Activated T-cell treated with anti-CD3 and anti-CD28 coated beads for 24 hours (primary cell): ENCODE results near the gene ARHGAP22.

ENCODE experiments used
- DNase-seq: peaks from one replicate; pipeline ENCODE4 v3.0.0-alpha.2; 2020; ENCODE audit warnings: low read depth

Gene ARHGAP22

DNA sequence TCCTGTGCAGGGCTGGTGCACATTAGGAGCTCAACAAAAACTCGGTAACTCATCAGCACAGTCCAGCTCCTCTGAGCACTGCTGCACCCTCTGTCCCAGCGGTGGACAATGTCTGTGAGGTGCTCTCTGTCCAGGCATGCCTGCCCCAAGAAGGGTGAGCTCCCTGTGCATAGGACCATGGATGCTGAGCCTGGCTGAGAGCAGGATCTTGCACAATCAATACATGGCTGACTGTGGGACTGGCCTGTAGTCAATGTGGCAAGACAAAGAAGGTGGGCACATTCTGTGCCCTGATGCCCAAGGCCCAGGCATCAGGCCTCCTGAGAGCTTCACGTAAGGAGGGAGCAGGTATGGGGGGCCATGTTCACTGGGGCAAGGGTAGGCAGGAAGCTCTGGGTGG, 17.1 kb downstream of the ARHGAP22 start:
- no peak for DNase-seq

- no peak for DNase-seq
Measured at GRCh38 chr10:48587101-48587500, 17.8 kb downstream of the ARHGAP22 start.

DNA sequence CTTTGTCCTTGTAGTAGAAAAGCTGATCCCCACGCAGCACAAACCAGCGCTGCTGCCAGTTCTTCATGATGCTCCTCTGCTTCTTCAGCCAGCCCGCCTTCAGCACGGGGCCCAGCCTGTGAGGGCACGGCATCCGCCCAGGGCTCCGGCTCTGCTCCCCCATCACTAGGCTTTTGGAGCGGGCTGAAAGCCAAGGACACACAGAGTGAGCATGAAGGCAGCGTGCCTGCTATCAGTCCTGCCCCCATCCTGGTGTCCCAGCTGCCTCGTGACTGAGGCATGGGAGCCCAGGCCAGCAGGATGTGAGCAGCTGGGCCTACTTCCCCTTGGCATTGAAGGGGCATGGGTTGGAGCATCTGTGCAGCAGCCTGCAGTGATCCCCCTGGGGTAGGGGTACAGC, 21.9 kb downstream of the ARHGAP22 start:
- no peak for DNase-seq

DNA sequence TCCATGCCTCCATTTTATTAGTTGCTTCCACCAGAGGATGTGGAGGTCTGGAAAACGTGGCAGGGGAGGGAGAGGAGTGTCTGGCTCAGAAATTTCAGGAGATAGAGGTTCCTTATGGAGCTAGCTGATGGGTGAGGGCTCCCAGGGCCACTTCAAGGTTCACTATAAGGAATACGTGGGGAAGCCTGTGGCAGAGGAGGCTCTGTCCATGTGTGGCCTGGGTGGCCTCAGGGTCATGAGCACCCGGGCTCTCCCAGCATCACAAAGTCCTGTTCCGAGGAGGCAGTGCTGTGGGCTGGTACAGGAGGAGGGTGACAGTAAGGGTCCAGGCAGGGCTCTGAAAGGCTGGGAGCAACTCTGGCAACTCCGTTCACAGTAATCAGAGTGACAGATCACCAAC, 24.6 kb downstream of the ARHGAP22 start:
- no peak for DNase-seq

DNA sequence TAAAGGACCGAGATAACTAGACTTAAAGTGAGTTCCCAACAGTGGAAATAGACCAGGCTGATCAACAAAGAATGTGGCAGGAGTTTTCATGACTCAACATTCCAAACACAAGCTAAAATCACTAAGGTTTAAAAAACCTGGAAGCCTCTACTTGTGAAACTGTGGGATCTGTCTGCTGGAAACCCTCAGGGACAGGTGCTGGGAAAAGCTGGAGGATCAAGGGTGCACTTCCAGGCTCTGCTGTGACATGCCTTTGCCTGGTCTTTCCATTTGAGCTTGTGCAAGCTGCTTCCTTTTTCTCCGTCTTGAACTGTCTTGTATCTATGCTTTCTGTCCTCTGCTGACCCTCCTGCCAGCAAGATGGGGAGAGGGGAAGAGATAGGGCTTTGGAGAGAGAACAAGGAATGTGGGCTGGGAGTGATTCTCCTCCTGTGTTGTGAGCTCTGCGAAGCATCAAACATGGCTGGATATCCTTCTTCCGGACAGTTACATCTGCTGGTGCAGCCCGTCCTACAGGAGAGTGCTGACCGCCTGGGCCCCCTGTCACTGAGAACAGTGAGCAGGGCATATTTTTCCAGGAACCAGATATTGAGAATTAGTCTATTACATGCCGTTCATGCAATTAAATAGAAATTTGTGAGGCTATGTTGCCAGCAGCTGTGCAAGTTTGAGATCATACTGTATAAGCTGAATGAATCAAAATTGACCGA, 25.5 kb downstream of the ARHGAP22 start:
- no peak for DNase-seq

- no peak for DNase-seq
Measured at GRCh38 chr10:48577158-48577557, 27.7 kb downstream of the ARHGAP22 start.

GRCh38 chr10:48576501-48576900, 28.4 kb downstream of the ARHGAP22 start:
- no peak for DNase-seq

GRCh38 chr10:48575901-48576300, 29.0 kb downstream of the ARHGAP22 start:
- DNase-seq: no peak

DNA sequence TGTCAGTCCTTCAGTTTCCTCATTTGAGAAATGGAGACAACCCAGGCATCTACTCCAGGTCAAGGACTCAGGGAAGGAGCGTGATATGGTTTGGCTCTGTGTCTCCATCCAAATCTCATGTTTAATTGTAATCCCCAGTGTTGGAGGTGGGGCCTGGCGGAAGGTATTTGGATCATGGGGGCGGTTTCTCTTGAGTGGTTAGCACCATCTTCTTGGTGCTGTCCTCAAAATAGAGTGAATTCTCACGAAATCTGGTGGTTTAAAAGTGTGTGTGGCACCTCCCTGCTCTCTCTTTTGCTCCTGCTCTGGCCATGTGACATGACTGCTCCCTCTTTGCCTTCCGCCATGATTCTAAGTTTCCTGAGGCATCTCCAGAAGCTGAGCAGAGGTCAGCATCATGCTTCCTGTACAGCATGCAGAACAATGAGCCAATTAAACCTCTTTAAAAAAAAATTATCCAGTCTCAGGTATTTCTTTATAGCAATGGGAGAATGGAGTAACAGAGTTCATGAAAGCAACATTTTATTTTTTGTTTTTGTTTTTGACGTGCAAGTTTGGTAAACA, 30.0 kb downstream of the ARHGAP22 start:
- no peak for DNase-seq

- no peak for DNase-seq
Measured at GRCh38 chr10:48574322-48574796, 30.5 kb downstream of the ARHGAP22 start.

GRCh38 chr10:48573045-48573444, 31.8 kb downstream of the ARHGAP22 start:
- no peak for DNase-seq

DNA sequence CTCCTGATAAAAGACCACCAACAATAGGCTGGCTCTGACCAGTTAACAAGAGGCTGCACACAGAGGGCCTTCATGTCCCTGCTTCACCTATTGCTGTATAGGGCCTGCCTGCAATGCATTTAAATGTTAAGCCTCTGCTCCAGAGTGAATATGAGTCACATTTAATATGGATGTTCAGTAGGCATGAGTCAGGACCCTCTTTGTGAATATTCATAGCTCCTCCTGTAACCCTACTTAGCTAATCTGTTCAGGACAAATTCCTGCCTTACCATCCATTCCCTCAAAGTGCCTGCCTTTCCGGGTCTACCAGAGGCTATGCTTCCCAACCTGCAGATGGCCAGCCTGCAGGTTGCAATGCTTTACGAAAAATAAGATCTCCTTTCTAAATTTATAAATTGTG, 32.5 kb downstream of the ARHGAP22 start:
- DNase-seq: no peak

- no peak for DNase-seq
Measured at GRCh38 chr10:48568546-48568945, 36.3 kb downstream of the ARHGAP22 start.

DNA sequence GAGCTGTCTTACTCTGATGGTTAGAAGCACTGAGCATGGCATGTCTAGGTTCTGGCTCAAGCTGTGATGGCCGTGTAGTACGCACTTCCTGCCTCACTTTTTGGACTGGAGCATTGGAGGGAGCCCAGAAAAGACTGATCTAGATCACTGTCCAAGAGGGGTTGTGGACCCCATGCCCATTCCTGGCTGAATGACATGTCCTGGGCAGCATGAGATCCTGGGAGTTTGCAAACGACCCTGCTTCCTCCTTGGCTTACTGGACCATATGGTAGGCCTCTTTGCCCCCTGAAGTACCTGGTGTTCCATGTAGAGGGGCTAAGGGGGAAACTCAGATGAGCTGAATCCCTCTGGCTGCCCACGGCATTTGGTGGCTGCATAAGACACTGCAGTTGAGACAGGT, 36.7 kb downstream of the ARHGAP22 start:
- DNase-seq: no peak

DNA sequence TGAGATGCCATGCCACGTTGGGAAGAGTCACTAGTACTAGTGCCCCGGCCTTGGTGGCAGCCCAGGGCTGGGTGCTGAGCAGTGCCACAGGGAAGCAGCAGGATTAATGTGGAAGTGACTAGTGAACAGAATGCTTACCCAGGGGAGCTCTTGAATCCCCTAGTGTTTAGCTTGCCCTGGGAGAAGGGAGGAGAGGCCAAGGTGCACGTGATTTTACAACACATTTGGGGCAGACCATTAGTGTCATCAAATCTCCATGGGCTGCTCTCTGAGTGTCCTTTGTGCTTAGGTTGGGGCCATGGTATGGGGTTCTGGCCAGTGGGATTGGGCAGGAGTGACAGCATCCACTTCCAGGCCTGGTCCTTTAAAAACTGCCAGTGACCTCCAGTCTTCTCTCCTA, 37.5 kb downstream of the ARHGAP22 start:
- DNase-seq: no peak

GRCh38 chr10:48564466-48565160, 40.3 kb downstream of the ARHGAP22 start:
- DNase-seq: no peak

- no peak for DNase-seq
Measured at GRCh38 chr10:48557511-48558123, 47.3 kb downstream of the ARHGAP22 start.

DNA sequence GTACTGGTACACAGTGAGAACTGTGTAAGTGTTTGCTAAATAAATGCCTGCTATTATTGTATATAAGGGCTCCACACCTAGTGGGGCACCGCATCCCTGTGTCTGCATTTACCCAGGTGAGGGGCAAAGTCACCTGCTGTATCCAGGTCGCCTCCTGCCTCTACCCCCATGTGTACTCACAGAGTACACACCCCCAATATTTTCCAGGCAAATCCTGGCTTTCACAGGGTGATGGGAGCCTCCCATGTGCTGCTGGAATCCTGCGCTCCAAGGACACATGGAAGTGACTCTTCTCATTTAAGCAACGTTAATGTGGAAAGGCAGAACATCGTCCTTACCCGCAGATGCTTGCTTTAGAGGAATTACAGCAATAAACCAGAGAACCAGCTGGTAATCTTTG, 48.2 kb downstream of the ARHGAP22 start:
- no peak for DNase-seq

- no peak for DNase-seq
Measured at GRCh38 chr10:48556065-48556464, 48.8 kb downstream of the ARHGAP22 start.

- DNase-seq: no peak
Measured at GRCh38 chr10:48555310-48556042, 49.4 kb downstream of the ARHGAP22 start.

DNA sequence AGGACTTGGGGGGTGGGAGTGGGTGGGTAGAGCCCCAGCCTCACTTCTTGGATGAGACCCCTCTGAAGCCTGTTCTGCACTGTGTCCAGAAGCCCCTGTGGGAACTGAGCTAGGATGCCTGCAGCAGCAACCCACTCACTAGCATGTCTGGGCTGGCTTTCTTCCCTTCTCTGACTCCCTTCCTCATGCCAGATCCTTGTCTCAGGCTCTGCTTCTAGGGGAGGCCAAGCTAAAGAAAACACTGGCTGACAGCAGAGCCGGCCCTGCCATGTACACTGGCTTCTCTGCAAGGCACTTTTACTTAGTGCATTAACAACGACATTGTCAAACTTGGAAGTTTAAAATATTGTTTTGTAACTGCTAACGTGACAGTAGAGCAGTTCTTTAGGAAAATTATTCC, 50.2 kb downstream of the ARHGAP22 start:
- DNase-seq: no peak

GRCh38 chr10:48554246-48554645, 50.6 kb downstream of the ARHGAP22 start:
- DNase-seq: no peak
